AG04450 (cell line): ENCODE measurements around the gene PLPP1. TPM values are rescaled to one million over a fixed set of nuclear protein-coding genes. Genes with fewer than 3 reads are reported as not detected.

ENCODE experiments used
- CTCF ChIA-PET: fragments of 300-600, 350-600 bp; formaldehyde crosslinking; extraction: SDS; loops from one replicate; lab custom pipeline; 2022; ENCODE audit warnings: antibody characterized with exemption, inconsistent platforms; lab: Charles Lee
- POLR2A ChIA-PET: fragments of 350-600 bp; formaldehyde crosslinking; extraction: SDS; loops from one replicate; lab custom pipeline; 2021; ENCODE audit warnings: antibody characterized with exemption, inconsistent platforms; lab: Yijun Ruan, JAX
- DNase-seq: peaks from one replicate; pipeline ENCODE4 v3.0.0-alpha.2; 2011; ENCODE audit warnings: low read depth, low spot score
- H3K27ac ChIP-seq: one replicate; pipeline ENCODE4 v1.5.1; 2012; ENCODE audit warnings: low read depth, low read length, control low read depth
- H3K27me3 ChIP-seq: one replicate; pipeline ENCODE4 v1.6.0; 2012; ENCODE audit warnings: low read length; ENCODE audit not compliant: control insufficient read depth, insufficient read depth
- H3K4me3 ChIP-seq: 2 replicates; pipeline ENCODE4 v1.5.1; 2011; ENCODE audit warnings: mild to moderate bottlenecking, low read depth, low read length, control low read depth
- H3K9me3 ChIP-seq: 2 replicates; pipeline ENCODE4 v1.5.1; 2012; ENCODE audit warnings: low read length; ENCODE audit not compliant: control insufficient read depth, insufficient read depth
- polyA plus RNA-seq: library from polyadenylated mRNA; depleted of rRNA; stranded (reverse); fragments of >200 nt; gene quantifications from 2 replicates; pipeline ENCODE4 v1.2.3, GENCODE V29; 2011
- TF ChIP-seq, protein P1 (sequence below): IDR thresholded peaks from 2 replicates; pipeline ENCODE4 v1.5.1; 2011; ENCODE audit warnings: low read depth, low read length, control low read depth, inconsistent platforms

The PLPP1 gene
- polyA plus RNA-seq, 1 experiment, result 54.9 TPM

DNA sequence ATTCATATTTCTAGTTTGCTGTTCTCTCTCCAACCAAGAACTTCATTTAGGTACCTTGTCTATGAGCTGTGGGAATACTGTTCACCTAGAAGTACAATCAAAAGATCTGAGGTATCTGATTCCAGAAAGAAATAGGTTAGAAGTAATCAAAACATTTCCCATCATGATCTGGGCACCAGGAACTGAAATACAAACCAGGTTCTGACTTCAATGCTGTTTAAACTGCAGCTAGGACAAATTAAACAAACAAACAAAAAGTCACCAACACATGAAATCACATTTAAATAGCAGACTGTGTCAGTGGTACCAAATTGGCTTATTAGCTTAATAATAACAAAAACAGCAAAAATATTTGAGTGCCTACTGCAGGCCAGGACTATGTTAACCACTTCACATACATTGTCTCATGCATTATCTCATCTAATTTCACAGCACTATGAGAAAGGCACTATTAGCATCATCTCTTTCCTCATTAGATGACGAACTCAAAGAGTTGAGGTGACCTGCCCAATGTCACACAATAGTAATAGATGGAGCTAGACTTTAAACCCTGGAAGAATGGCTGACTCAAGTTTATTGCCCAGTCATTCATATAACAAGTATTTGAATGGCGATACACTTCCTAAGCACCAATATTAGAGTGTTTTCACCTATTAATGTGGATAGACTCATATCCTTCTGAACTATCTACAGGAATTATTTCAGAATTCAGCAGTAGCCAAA lies 14.5 kb downstream of the PLPP1 start:
- Histone ChIP-seq H3K27me3 (no peaks in the 10 kb centered on the region), H3K27ac (no peak overlapping the region), H3K4me3 (no peak overlapping the region), H3K9me3 (no peaks in the 10 kb centered on the region)
- ChIA-PET CTCF (no interaction called here), POLR2A (no interaction called here)
- DNase-seq, result no peak
- TF ChIP-seq, protein P1, sequence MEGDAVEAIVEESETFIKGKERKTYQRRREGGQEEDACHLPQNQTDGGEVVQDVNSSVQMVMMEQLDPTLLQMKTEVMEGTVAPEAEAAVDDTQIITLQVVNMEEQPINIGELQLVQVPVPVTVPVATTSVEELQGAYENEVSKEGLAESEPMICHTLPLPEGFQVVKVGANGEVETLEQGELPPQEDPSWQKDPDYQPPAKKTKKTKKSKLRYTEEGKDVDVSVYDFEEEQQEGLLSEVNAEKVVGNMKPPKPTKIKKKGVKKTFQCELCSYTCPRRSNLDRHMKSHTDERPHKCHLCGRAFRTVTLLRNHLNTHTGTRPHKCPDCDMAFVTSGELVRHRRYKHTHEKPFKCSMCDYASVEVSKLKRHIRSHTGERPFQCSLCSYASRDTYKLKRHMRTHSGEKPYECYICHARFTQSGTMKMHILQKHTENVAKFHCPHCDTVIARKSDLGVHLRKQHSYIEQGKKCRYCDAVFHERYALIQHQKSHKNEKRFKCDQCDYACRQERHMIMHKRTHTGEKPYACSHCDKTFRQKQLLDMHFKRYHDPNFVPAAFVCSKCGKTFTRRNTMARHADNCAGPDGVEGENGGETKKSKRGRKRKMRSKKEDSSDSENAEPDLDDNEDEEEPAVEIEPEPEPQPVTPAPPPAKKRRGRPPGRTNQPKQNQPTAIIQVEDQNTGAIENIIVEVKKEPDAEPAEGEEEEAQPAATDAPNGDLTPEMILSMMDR, result no peak

DNA sequence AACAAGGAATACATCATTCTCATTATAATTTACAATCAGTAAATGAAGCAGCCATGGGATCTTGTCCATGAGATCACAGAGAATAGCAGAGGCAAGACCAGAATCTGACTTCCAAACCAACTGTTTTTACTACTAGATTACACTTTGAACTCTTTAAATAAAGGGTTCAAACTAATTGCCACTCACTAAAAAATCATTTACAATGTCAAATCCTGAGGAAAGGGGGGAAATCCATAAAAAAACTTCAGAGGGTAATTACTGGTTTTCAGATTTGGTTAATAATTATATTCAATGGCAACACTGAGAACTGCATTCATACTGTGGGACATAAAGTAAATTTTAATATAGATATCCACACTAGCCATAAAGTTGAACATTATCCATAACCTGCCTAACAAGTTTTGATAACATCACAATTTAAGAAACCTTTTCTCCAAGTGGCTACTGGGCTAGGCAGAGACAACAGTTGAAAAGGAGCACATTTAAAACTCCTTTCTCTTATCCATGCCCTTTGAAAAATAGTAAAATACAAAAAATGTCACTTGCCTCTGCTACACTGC lies 15.9 kb downstream of the PLPP1 start:
- DNase-seq, result no peak
- TF ChIP-seq, protein P1, result no peak
- H3K27ac ChIP-seq, result no peak overlapping the region
- ChIA-PET POLR2A (no interaction called here), CTCF (no interaction called here)
- H3K4me3 ChIP-seq, result no peak overlapping the region
- H3K27me3 ChIP-seq, result no peaks in the 10 kb centered on the region
- H3K9me3 ChIP-seq, result no peaks in the 10 kb centered on the region

DNA sequence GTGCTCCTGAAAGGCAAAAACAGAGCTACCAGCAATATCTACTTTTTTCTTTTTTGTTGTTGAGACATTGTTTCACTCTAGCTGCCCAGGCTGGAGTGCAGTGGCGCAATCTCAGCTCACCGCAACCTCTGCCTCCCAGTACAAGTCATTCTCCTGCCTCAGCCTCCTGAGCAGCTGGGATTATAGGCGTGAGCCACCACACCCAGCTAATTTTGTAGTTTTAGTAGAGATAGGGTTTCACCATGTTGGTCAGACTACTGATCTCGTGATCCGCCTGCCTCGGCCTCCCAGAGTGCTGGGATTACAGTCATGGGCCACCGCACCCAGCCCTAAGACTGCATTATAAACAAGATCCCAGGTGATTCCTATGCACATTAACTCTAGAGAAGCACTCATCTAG lies 17.0 kb downstream of the PLPP1 start:
- CTCF ChIA-PET, result interaction anchor here (1.2 kb wide), 1 partner anchor 174 kb away, joined by 3 read pairs; no protein-coding TSS in a partner anchor
- Histone ChIP-seq H3K4me3 (no peak overlapping the region), H3K9me3 (no peaks in the 10 kb centered on the region), H3K27ac (no peak overlapping the region), H3K27me3 (no peaks in the 10 kb centered on the region)
- POLR2A ChIA-PET, result interaction anchor here (0.7 kb wide), 1 partner anchor 359 kb away, joined by 3 read pairs; no protein-coding TSS in a partner anchor
- DNase-seq, result no peak
- TF ChIP-seq, protein P1, result no peak

DNA sequence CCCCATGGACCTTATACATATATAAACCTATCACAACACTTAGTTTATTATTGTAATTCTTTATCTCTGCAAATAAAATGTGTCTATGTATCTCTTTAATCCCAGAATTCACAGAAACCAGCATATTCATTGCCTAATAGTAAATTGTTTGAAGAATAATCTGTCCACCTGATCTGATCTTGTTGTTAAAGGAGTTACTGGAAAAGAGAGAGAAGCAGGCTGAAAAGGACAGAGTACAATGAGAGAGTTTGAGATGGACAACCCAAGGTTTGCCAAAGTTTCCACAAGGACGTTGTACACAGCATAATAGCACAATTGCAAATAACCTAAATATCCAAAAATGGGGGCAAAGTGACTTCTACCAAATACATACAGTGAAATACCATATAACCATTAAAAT lies 23.8 kb downstream of the PLPP1 start:
- TF ChIP-seq, protein P1, result no peak
- no peak overlapping the region for H3K4me3 ChIP-seq
- no peaks in the 10 kb centered on the region for H3K27me3 ChIP-seq
- ChIA-PET CTCF (no interaction called here), POLR2A (no interaction called here)
- no peaks in the 10 kb centered on the region for H3K9me3 ChIP-seq
- H3K27ac ChIP-seq, result no peak overlapping the region
- no peak for DNase-seq

DNA sequence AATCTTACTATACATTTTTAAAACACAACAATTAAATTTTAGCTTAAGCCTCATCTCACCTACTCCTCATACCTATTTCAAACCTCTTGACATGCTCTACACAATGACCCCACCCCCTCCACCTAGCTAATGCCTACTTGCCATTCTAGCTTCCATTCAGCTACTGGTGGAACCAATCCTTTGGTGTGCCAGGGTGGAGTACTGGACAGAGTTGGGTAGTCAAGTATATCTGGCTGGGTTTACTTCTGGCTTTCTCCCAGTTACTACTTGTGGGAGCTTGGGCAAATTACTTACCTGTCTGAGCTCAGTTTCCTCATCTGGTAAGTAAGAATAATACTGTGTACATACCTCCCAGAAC lies 24.3 kb downstream of the PLPP1 start:
- TF ChIP-seq, protein P1, result no peak
- DNase-seq, result no peak
- no peak overlapping the region for H3K27ac ChIP-seq
- H3K9me3 ChIP-seq, result no peaks in the 10 kb centered on the region
- POLR2A ChIA-PET, result no interaction called here
- no peaks in the 10 kb centered on the region for H3K27me3 ChIP-seq
- CTCF ChIA-PET, result no interaction called here
- H3K4me3 ChIP-seq, result no peak overlapping the region
